Raji (cell line): Measurements from ENCODE around the gene TMEM38A.

Source experiments
- POLR2A ChIP-seq: IDR thresholded peaks from 2 replicates; pipeline ENCODE4 v1.6.1; 2011; ENCODE audit warnings: low read depth, low read length, control low read depth; ENCODE audit not compliant: insufficient read depth

The TMEM38A gene

GRCh38 chr19:16657384-16657783 lies 3.6 kb upstream of the TMEM38A start:
- TF ChIP-seq POLR2A = no peak

DNA sequence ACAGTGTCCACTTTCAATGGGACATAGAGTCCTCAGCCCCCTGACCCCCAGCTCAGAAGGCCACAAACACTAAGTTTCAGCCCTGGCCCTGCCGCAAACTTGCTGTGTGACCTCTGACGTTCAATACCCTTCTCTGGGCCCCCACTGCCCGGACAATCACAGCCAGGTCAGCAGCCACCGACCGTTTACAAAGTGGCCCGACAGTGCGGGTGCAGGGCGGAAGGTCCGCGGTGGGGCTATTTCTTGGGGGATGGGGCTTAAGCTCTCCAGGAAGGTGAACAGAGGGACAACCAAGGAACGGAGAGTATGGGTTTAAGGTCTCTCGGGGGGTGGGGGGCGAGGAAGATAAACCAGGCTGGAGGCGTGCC lies 1.5 kb upstream of the TMEM38A start:
- no peak for TF ChIP-seq POLR2A

DNA sequence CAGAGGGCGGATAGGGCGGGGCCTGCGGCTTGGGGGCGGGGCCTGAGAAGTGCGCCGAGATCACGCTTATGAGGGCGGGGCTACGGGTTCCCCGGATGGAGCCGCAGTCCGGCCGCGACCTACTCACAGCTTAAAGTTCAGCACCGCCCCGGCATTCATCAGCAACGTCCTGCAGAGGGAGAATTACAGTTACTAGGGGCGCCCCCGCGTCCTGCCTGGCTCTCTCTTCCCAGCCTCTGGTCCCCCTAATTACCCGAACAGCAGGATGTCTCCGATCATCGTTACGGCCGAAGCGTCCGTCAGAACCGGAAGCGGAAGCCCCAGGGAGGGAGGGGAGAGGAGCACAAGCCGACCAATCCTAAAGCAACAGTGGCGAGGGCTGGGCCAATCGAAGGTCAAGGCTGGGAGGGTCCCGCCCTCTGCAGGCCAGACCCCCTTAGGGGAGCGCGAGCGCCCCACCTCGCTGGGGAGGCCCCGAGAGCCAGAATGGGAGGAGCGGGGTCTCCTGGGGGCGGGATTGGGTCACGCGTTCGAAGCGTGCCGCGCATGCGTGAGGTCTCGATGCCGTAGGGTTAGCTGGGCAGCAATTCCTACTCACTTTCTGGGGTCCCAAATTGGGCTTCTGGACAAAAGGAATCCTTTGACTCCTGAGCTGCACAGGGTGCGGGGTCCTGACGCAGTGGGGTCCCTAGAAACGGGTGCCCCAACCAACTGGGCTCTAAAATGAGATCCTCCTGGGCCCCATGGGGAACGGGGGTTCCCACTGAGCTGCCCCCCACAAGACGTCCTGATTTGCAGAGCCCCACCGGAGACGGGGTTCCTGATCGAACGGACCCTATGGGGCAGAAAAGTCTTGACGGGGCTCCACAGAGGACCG lies 869 bp upstream of the TMEM38A start, which contains the start of gene SMIM7:
SMIM7 (minus strand) TSS at position 313 of the 877 bp plus-strand sequence; CDS start at position 279, 34 bp downstream.
- peak; percentile 75 for TF ChIP-seq POLR2A

- no peak for TF ChIP-seq POLR2A
Observed at GRCh38 chr19:16661480-16662034, 618 bp downstream of the TMEM38A start.

DNA sequence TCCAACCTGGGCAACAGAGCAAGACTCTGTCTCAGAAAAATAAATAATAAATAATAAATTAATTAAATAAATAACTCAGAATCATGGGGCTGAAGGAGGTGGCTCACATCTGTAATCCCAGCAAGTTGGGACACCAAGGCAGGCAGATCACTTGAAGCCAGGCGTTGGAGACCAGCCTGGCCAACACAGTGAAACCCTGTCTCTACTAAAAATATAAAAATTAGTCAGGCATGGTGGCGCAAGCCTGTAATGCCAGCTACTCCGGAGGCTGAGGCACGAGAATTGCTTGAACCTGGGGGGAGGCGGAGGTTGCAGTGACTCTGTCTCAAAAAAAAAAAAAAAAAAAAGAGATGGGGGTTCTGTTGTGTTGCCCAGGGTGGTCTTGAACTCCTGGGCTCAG lies 7.2 kb downstream of the TMEM38A start:
- TF ChIP-seq POLR2A = no peak

- no peak for TF ChIP-seq POLR2A
Observed at GRCh38 chr19:16670291-16670690, 9.4 kb downstream of the TMEM38A start.

DNA sequence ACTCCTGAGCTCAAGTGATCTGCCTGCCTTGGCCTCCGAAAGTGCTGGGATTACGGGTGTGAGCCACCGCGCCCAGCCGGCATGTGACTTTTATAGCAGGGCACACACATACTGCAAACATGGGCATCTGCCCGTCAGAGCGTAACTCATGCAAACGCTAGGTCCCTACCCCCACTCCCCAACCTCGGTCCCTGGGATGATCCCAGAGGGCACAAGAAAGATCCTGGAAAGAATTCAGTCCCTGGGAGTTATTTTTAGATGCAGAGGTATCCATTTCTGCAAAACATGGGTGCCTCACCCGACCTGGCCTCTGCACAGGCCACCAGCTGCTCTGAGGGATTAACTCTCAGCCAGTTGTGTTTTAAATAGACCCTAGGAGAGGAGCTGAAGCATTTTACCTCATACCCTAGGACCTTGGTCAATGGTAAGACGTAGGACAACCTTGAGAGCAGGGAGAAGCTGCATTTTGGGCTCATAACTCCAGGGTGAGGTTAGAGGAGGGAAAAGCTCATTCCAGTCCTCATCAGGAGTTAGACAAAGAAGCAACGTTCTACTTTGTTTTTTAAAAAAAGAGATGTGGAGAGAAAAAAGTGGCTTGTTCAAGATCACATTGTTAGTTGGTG lies 10.8 kb downstream of the TMEM38A start:
- no peak for TF ChIP-seq POLR2A

GRCh38 chr19:16673231-16673630 lies 12.3 kb downstream of the TMEM38A start:
- no peak for TF ChIP-seq POLR2A

GRCh38 chr19:16676101-16676798 lies 15.3 kb downstream of the TMEM38A start:
- TF ChIP-seq POLR2A = no peak

DNA sequence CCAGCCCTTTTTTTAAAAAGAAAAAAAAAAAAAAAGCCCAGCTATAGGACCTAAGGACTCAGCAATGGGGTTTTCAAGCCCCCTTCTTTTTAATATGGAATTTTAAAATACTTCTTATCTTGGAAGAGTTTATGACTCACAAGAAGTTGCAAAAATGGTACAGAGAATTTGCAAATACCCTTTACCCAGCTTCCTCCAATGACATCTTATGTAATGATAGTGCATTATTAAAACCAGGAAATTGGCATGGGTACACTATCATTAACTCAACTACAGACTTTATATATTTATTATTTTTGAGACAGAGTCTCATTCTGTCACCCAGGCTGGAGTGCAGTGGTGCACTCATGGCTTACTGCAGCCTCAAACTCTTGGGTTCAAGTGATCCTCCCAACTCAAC lies 16.1 kb downstream of the TMEM38A start:
- no peak for TF ChIP-seq POLR2A

- TF ChIP-seq POLR2A = no peak
Observed at GRCh38 chr19:16678498-16678897, 17.6 kb downstream of the TMEM38A start.

DNA sequence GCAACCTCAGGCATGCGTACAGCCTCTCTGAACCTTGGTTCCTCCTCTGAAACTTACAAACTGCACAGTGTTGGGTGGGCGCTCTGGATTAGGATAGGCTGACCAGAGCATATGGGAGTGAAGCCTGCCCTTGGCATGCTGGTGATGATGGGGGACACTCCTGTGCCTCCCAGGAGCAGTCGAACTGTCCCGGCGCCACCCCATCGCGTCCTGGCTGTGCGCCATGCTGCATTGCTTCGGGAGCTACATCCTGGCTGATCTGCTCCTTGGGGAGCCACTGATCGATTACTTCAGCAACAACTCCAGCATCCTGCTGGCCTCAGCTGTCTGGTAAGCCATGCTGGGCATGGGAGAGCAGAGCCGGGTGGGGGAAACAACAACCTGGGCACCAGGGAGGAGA lies 18.9 kb downstream of the TMEM38A start:
- TF ChIP-seq POLR2A = no peak

GRCh38 chr19:16682539-16682938 lies 21.6 kb downstream of the TMEM38A start:
- TF ChIP-seq POLR2A = no peak

GRCh38 chr19:16684216-16684615 lies 23.3 kb downstream of the TMEM38A start:
- TF ChIP-seq POLR2A = no peak

DNA sequence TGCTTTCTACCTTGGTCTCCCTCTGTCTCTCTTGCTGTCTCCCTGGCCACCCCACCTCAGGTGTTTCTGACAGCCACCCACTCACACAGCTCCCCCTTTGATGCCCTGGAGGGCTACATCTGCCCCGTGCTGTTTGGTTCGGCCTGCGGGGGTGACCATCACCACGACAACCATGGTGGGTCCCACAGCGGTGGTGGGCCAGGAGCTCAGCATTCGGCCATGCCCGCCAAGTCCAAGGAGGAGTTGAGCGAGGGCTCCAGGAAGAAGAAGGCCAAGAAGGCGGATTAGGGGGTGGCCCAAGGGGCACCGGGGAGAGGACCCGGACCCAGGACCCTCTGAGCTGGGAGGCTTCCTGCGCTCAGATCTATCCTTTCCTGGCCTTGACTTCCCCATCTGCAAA lies 27.1 kb downstream of the TMEM38A start:
- TF ChIP-seq POLR2A = no peak

DNA sequence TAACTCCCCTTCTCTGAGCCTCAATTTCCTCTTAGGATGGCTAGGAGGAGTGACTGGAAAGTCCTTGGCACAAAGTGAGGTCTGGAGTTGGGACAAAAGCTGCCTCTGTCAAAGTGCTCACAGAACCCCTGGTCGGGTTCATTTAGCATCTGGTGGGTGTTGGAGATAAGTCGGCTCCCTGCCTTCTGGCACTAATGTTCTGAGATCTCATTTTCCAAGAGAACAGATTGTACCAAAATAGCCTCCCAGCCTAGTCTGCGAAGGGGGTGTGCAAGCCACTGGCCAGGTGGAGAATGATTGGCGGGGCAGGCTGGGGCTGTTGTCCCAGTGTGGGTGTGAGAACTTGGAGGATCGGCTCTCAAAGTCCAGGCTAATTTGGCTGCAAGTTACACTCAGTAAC lies 38.0 kb downstream of the TMEM38A start:
- TF ChIP-seq POLR2A = no peak

- no peak for TF ChIP-seq POLR2A
Observed at GRCh38 chr19:16702123-16702522, 41.2 kb downstream of the TMEM38A start.
